Lung (tissue), 12 donors: ENCODE measurements around the gene TNIP2. TPM values are rescaled to one million over a fixed set of nuclear protein-coding genes. Genes with fewer than 3 reads are reported as not detected.
A peak's percentile ranks its signal among the peaks of the same experiment; 100 is the strongest.

Source experiments
- ATAC-seq: fragments of 200-7000 bp; cut with Tn5 transposase; one replicate; pipeline ENCODE4 v1.9.1; 2020; ENCODE audit warnings: moderate number of reproducible peaks; ENCODE audit not compliant: insufficient read depth, low FRiP score
- DNase-seq, 3 donors: peaks; one replicate each; pipeline ENCODE4 v3.0.0-alpha.2; 2013 to 2017
- H3K27ac ChIP-seq, 2 donors: one replicate each; pipeline ENCODE4 v1.5.1; 2013; ENCODE audit warnings: mild to moderate bottlenecking in 2 of 2, moderate library complexity in 2 of 2, control low read depth in 1 of 2, inconsistent platforms in 1 of 2, low read depth in 1 of 2, low read length in 1 of 2
- H3K27me3 ChIP-seq, 3 donors: one replicate each; pipeline ENCODE4 v1.5.1; 2013; ENCODE audit warnings: low read length in 2 of 3; ENCODE audit not compliant: control insufficient read depth in 3 of 3, insufficient read depth in 3 of 3
- H3K36me3 ChIP-seq, 4 donors: one replicate each; pipeline ENCODE4 v1.5.1; 2013; ENCODE audit warnings: low read length in 4 of 4, mild to moderate bottlenecking in 1 of 4, moderate library complexity in 1 of 4; ENCODE audit not compliant: control insufficient read depth in 4 of 4, insufficient read depth in 4 of 4
- H3K4me1 ChIP-seq, 5 donors: one replicate each; pipeline ENCODE4 v1.5.1; 2013; ENCODE audit warnings: low read length in 5 of 5, mild to moderate bottlenecking in 2 of 5, moderate library complexity in 1 of 5; ENCODE audit not compliant: control insufficient read depth in 5 of 5, insufficient read depth in 5 of 5
- H3K4me3 ChIP-seq: one replicate; pipeline ENCODE4 v1.5.1; 2013; ENCODE audit warnings: mild to moderate bottlenecking, control low read depth, moderate library complexity
- H3K9ac ChIP-seq, 2 donors: one replicate each; pipeline ENCODE4 v1.5.1; 2013; ENCODE audit warnings: low read length in 2 of 2, control low read depth in 1 of 2; ENCODE audit not compliant: insufficient read depth in 1 of 2
- H3K9me3 ChIP-seq, 4 donors: one replicate each; pipeline ENCODE4 v1.5.1; 2013; ENCODE audit warnings: low read length in 3 of 4, mild to moderate bottlenecking in 1 of 4, moderate library complexity in 1 of 4; ENCODE audit not compliant: control insufficient read depth in 4 of 4, insufficient read depth in 3 of 4
- CTCF ChIP-seq: IDR thresholded peaks from 2 replicates; pipeline ENCODE4 v1.5.1; 2012; ENCODE audit warnings: mild to moderate bottlenecking; ENCODE audit errors: control extremely low read depth, extremely low read depth
- WGBS, 2 donors: extraction: QIAGEN DNeasy Blood & Tissue Kit; methylation state at CpG; one replicate each; pipeline ENCODE4 v1.1.7; 2013; 5-methylcytosine and 5-hydroxymethylcytosine counted together
- polyA plus RNA-seq, 2 donors: library from polyadenylated mRNA; stranded (reverse); fragments of 200-250 nt; gene quantifications; one replicate each; pipeline ENCODE4 v1.2.1, GENCODE V29; 2013
- total RNA-seq, 2 donors: library from RNA; depleted of rRNA in 1 of 2; stranded (reverse); fragments of >200 nt in 1 of 2; gene quantifications; one replicate each; pipeline ENCODE4 v1.2.1, GENCODE V29; 2014 to 2021
- donor health status: control.
- donor health status: control.
- donor health status: Bipolar disorder and iron deficiency.
- donor health status: healthy.
- donor health status: DM: yes; HTN: yes; CAD: no.

TNIP2 gene
- total and polyA plus RNA-seq, 4 donors = 30.6 to 82.8 (median 43.8) TPM

DNA sequence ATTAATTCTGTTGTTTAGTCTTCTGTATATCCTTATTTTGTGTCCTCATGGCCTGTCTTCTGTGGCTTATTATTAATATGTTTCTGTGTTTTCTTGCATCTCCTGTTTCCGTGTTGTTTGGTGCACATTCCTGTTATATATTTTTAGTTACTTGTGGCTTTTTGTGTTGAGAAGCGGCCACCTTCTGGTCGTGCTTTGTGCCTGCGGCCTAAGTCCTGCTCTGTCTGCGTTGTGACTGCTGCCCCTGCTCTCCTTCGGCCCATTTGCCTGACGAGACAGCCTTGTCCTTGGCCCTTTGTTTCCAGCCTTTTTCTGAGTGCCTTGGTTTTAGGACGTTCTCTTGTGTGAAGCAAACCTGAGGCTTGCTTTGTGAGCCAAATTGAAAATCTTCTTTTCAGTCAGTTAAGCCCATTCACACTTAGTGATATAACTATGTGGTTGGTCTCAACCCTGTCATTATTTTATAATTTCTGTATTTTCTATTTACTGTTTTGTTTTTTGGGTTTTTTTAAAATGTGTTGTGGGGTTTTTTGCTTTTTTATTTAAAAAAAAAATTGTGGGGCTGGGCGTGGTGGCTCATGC lies 43.8 kb downstream of the TNIP2 start:
- H3K27ac ChIP-seq = no peak overlapping the region

DNA sequence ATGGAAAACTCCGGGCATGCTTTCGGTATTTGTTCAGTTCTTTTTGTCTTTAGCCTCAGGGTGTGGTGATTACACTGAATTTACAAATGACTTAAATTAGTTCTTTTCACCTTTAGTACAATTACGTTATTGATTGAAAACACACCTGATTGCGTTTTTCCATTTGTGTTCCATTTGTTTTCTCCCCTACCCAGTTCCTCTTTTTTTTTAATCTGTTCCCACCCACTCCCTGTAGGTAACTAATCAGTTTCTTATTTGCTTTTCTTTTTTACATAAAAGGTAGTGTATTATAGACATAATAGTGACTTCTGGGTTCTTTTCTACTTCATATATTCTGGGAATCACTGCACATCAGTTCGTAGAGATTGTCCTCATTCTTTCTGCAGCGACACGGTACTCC lies 53.4 kb downstream of the TNIP2 start:
- no peak overlapping the region for H3K27ac ChIP-seq
- DNase-seq = no peak
- TF ChIP-seq CTCF = no peak
- H3K36me3 ChIP-seq = peaks cover 28 to 45% (median 29%) of the 10 kb centered on the region in 4 donors
- no peaks in the 10 kb centered on the region for H3K27me3 ChIP-seq
- H3K9ac ChIP-seq = no peak overlapping the region
- H3K4me1 ChIP-seq = no peaks in the 10 kb centered on the region
- no peak overlapping the region for H3K4me3 ChIP-seq
- ATAC-seq = no peak
- H3K9me3 ChIP-seq = no peaks in the 10 kb centered on the region
- 88 to 91% methylated on average over 7 of the region's 7 CpGs for WGBS, 2 donors

More for the DNA sequence above, 43.8 kb downstream of the TNIP2 start:
- whole genome bisulfite sequencing, 2 donors = 72 to 74% methylated on average over 9 of the region's 9 CpGs
- Histone ChIP-seq H3K36me3 (peaks cover 9 to 15% (median 14%) of the 10 kb centered on the region in 4 donors), H3K9ac (no peak overlapping the region), H3K4me1 (peaks cover 5 to 13% (median 7%) of the 10 kb centered on the region in 5 donors), H3K9me3 (no peaks in the 10 kb centered on the region), H3K27me3 (no peaks in the 10 kb centered on the region), H3K4me3 (no peak overlapping the region)
- DNase-seq (peak in 1 of 3 donors; percentile 14), ATAC-seq (no peak)
- no peak for TF ChIP-seq CTCF

GRCh38 chr4:2702361-2702760 lies 53.8 kb downstream of the TNIP2 start:
- WGBS, 2 donors = 95 to 99% methylated on average over 8 of the region's 8 CpGs
- no peak for ATAC-seq
- H3K36me3 ChIP-seq = peaks cover 26 to 48% (median 31%) of the 10 kb centered on the region in 4 donors

More at GRCh38 chr4:2702361-2702760, 53.8 kb downstream of the TNIP2 start:
- Histone ChIP-seq H3K4me3 (no peak overlapping the region), H3K27me3 (no peaks in the 10 kb centered on the region), H3K9ac (no peak overlapping the region), H3K9me3 (no peaks in the 10 kb centered on the region), H3K27ac (no peak overlapping the region), H3K4me1 (no peaks in the 10 kb centered on the region)
- DNase-seq = no peak
- TF ChIP-seq CTCF = no peak
